AG04450 (cell line): ENCODE measurements around the gene RELN. TPM values are rescaled to one million over a fixed set of nuclear protein-coding genes. Genes with fewer than 3 reads are reported as not detected.

ENCODE experiments used
- CTCF ChIA-PET: fragments of 300-600, 350-600 bp; formaldehyde crosslinking; extraction: SDS; loops from one replicate; lab custom pipeline; 2022; ENCODE audit warnings: antibody characterized with exemption, inconsistent platforms; lab: Charles Lee
- POLR2A ChIA-PET: fragments of 350-600 bp; formaldehyde crosslinking; extraction: SDS; loops from one replicate; lab custom pipeline; 2021; ENCODE audit warnings: antibody characterized with exemption, inconsistent platforms; lab: Yijun Ruan, JAX
- DNase-seq: peaks from one replicate; pipeline ENCODE4 v3.0.0-alpha.2; 2011; ENCODE audit warnings: low read depth, low spot score
- H3K27ac ChIP-seq: one replicate; pipeline ENCODE4 v1.5.1; 2012; ENCODE audit warnings: low read depth, low read length, control low read depth
- H3K27me3 ChIP-seq: one replicate; pipeline ENCODE4 v1.6.0; 2012; ENCODE audit warnings: low read length; ENCODE audit not compliant: control insufficient read depth, insufficient read depth
- H3K4me3 ChIP-seq: 2 replicates; pipeline ENCODE4 v1.5.1; 2011; ENCODE audit warnings: mild to moderate bottlenecking, low read depth, low read length, control low read depth
- H3K9me3 ChIP-seq: 2 replicates; pipeline ENCODE4 v1.5.1; 2012; ENCODE audit warnings: low read length; ENCODE audit not compliant: control insufficient read depth, insufficient read depth
- CTCF ChIP-seq: IDR thresholded peaks from 2 replicates; pipeline ENCODE4 v1.5.1; 2011; ENCODE audit warnings: low read depth, low read length, control low read depth, inconsistent platforms
- polyA plus RNA-seq: library from polyadenylated mRNA; depleted of rRNA; stranded (reverse); fragments of >200 nt; gene quantifications from 2 replicates; pipeline ENCODE4 v1.2.3, GENCODE V29; 2011

The RELN gene
- polyA plus RNA-seq, 1 experiment, result 7.6 TPM

DNA sequence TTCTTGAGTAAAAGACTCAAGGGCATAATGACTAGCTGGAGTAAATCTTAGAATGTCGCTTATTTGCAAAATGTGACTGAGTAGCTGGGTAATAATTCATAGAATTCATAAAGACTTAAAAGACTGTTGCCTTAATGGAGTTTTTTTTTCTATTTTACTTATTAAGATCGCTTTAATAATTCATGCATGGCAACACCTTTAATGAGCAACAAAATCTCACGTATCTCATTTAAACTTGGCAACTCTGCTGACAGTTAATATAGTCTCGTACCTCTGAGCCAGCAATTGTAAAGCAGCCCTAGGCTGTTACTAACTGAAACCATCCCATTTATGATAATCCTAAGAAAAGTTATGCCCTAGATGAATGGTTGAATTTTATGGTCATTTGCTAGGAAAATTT is 455.7 kb downstream of the RELN start:
- ChIA-PET CTCF (no interaction called here), POLR2A (no interaction called here)
- Histone ChIP-seq H3K9me3 (no peaks in the 10 kb centered on the region), H3K27me3 (no peaks in the 10 kb centered on the region), H3K27ac (no peak overlapping the region), H3K4me3 (no peak overlapping the region)
- TF ChIP-seq CTCF, result no peak
- DNase-seq, result no peak

- no peak for DNase-seq
- TF ChIP-seq CTCF, result no peak
- CTCF ChIA-PET, result interaction anchor here (0.6 to 1.7 kb wide), 2 partner anchors 9 to 735 kb away, joined by 4 to 5 read pairs; no protein-coding TSS in a partner anchor
- POLR2A ChIA-PET, result no interaction called here
- Histone ChIP-seq H3K9me3 (no peaks in the 10 kb centered on the region), H3K27me3 (no peaks in the 10 kb centered on the region), H3K4me3 (no peak overlapping the region), H3K27ac (no peak overlapping the region)
These were observed 456.5 kb downstream of the RELN start for GRCh38 chr7:103532955-103533354.

DNA sequence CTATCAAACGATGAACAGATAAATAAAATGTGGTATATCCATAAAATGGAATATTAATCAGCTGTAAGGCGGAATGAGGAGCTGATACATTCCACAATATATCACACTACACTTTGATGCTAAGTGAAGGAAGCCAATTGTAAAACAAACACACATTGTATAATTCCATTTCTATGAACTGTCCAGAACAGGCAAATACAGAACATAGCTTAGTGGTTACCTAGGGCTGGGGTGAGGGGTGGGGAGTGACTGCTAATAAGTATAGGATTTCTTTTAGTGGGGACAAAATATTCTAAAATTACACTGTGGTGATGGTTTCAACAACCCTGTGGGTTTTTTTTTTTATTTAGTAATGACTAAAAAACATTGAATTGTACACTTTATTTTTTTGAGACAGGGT is 461.3 kb downstream of the RELN start:
- no peaks in the 10 kb centered on the region for H3K9me3 ChIP-seq
- DNase-seq, result no peak
- no peaks in the 10 kb centered on the region for H3K27me3 ChIP-seq
- H3K27ac ChIP-seq, result no peak overlapping the region
- TF ChIP-seq CTCF, result no peak
- no peak overlapping the region for H3K4me3 ChIP-seq
- ChIA-PET CTCF (interaction anchor here (0.5 kb wide), 1 partner anchor 626 kb away, joined by 4 read pairs; no protein-coding TSS in a partner anchor), POLR2A (no interaction called here)

DNA sequence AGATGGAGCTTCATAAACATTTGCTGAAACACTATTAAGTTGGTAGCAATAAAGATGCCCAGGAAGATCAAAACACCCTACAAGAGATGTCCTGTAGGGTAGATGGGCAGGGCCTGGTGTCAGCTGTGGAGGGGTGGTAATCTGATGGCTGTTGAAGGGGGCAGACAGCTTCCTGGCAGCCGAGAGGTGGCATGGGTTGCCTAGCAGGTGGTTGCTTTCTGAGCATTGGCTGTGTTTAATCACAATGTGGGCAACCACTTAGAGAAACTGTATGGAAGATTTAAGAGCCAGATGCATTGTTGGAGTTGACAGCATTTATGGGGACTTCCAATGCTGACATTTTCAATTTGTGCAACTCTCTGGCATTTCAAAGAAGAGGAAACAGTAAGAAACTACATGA is 463.5 kb downstream of the RELN start:
- no peak for DNase-seq

More for the DNA sequence above, 463.5 kb downstream of the RELN start:
- Histone ChIP-seq H3K27me3 (no peaks in the 10 kb centered on the region), H3K4me3 (no peak overlapping the region), H3K27ac (no peak overlapping the region), H3K9me3 (no peaks in the 10 kb centered on the region)
- ChIA-PET CTCF (interaction anchor here (1.0 to 3.3 kb wide), 3 partner anchors 48 to 637 kb away, joined by 3 to 17 read pairs (median 7); no protein-coding TSS in a partner anchor), POLR2A (no interaction called here)
- no peak for TF ChIP-seq CTCF
